DND-41 (cell line): ENCODE results near the gene PDIA5.

Experiments used
- CTCF ChIP-seq: IDR thresholded peaks from 2 replicates; pipeline ENCODE4 v1.5.1; 2012; ENCODE audit warnings: borderline replicate concordance, low read length, moderate library complexity, mild to moderate bottlenecking; ENCODE audit not compliant: poor library complexity, severe bottlenecking; ENCODE audit errors: extremely low read depth
- EZH2 ChIP-seq: IDR thresholded peaks from 3 replicates; pipeline ENCODE4 v1.6.1; 2012; ENCODE audit warnings: borderline replicate concordance, low read depth, mild to moderate bottlenecking, moderate library complexity, low read length, inconsistent platforms; ENCODE audit not compliant: severe bottlenecking

- no peak for TF ChIP-seq CTCF
- TF ChIP-seq EZH2, result no peak
Measured at GRCh38 chr3:123119388-123119787, 52.6 kb downstream of the PDIA5 start.
